HepG2 (cell line): ENCODE results near the gene WNT5B. TPM values are rescaled to one million over a fixed set of nuclear protein-coding genes. Genes with fewer than 3 reads are reported as not detected.

ENCODE experiments used
- ARID5B ChIP-seq: IDR thresholded peaks from 2 replicates; pipeline ENCODE4 v1.4.0; 2020; ENCODE audit warnings: mild to moderate bottlenecking, missing genetic modification reagents
- CREB1 ChIP-seq, 2 experiments: fragments of 450-650 bp in 1 of 2; IDR thresholded peaks; 2 replicates each; pipeline ENCODE4 v1.6.1; 2016 to 2017; ENCODE audit warnings: control low read depth in 1 of 2, mild to moderate bottlenecking in 1 of 2, missing compliant biosample characterization in 1 of 2, missing genetic modification characterization in 1 of 2
- ERF ChIP-seq: IDR thresholded peaks from 2 replicates; pipeline ENCODE4 v1.6.1; 2018; ENCODE audit warnings: missing biosample characterization, missing genetic modification reagents
- HNF4G ChIP-seq, 2 experiments: sonication (generic) in 1 of 2; formaldehyde crosslinking in 1 of 2; IDR thresholded peaks; 2 replicates each; pipeline versions ENCODE4 v1.4.0 to v1.6.1; 2011 to 2020; ENCODE audit warnings: borderline replicate concordance in 2 of 2, low read depth in 2 of 2, mild to moderate bottlenecking in 2 of 2, low read length in 1 of 2, missing genetic modification reagents in 1 of 2, moderate library complexity in 1 of 2
- NCOA1 ChIP-seq: sonication (generic); formaldehyde crosslinking; IDR thresholded peaks from 2 replicates; pipeline ENCODE4 v1.9.0; 2021; ENCODE audit warnings: missing genetic modification reagents
- SALL1 ChIP-seq: sonication (generic); formaldehyde crosslinking; IDR thresholded peaks from 2 replicates; pipeline ENCODE4 v1.8.0; 2022; ENCODE audit warnings: mild to moderate bottlenecking, missing genetic modification reagents
- SIX1 ChIP-seq: sonication (generic); formaldehyde crosslinking; IDR thresholded peaks from 2 replicates; pipeline ENCODE4 v1.4.0; 2020; ENCODE audit warnings: missing genetic modification reagents, borderline replicate concordance
- ZBTB25 ChIP-seq: IDR thresholded peaks from 2 replicates; pipeline ENCODE4 v1.6.1; 2018; ENCODE audit warnings: missing genetic modification reagents
- ZKSCAN5 ChIP-seq: sonication (generic); formaldehyde crosslinking; IDR thresholded peaks from 2 replicates; pipeline ENCODE4 v1.5.1; 2020; ENCODE audit warnings: mild to moderate bottlenecking, missing genetic modification reagents
- ZNF10 ChIP-seq: sonication (generic); formaldehyde crosslinking; IDR thresholded peaks from 2 replicates; pipeline ENCODE4 v1.4.0; 2020; ENCODE audit warnings: mild to moderate bottlenecking, low read depth, missing genetic modification reagents, borderline replicate concordance
- ZNF24 ChIP-seq: fragments of 450-650 bp; IDR thresholded peaks from 2 replicates; pipeline ENCODE4 v1.6.1; 2017; ENCODE audit warnings: antibody characterized with exemption, mild to moderate bottlenecking
- ZNF530 ChIP-seq: sonication (generic); formaldehyde crosslinking; IDR thresholded peaks from 2 replicates; pipeline ENCODE4 v1.5.0; 2020; ENCODE audit warnings: low read depth, mild to moderate bottlenecking, missing genetic modification reagents
- ZNF652 ChIP-seq: IDR thresholded peaks from 2 replicates; pipeline ENCODE4 v1.6.1; 2016; ENCODE audit warnings: low read depth, borderline replicate concordance
- ZNF691 ChIP-seq: sonication (generic); formaldehyde crosslinking; IDR thresholded peaks from 2 replicates; pipeline ENCODE4 v1.4.0; 2020; ENCODE audit warnings: missing genetic modification reagents, low read depth, mild to moderate bottlenecking, borderline replicate concordance
- polyA plus RNA-seq, 8 experiments: library from polyadenylated mRNA; depleted of rRNA in 3 of 8; stranded (reverse) in 7 of 8; unstranded in 1 of 8; fragments of >200 nt; fragmentation: Illumina TruSeq in 4 of 8; extraction: Trizol in 4 of 8; gene quantifications; 2 replicates each; pipeline versions ENCODE4 v1.2.1 to v1.2.3, GENCODE V29; 2011 to 2016; ENCODE audit warnings: low read depth in 4 of 8, missing spikeins in 1 of 8, mixed read lengths in 1 of 8; ENCODE audit not compliant: insufficient read depth in 1 of 8
- total RNA-seq, 5 experiments: library from RNA; depleted of rRNA; stranded (reverse); fragments of >200 nt; fragmentation: Illumina TruSeq; extraction: Trizol; gene quantifications; 2 replicates each; pipeline ENCODE4 v1.2.3, GENCODE V29; 2016; ENCODE audit warnings: low read depth in 1 of 5
- TF ChIP-seq, protein P1 (sequence below): IDR thresholded peaks from 2 replicates; pipeline ENCODE4 v1.6.1; 2018; ENCODE audit warnings: missing genetic modification reagents, mild to moderate bottlenecking, missing compliant biosample characterization
- TF ChIP-seq, protein P2 (sequence below): sonication (generic); formaldehyde crosslinking; IDR thresholded peaks from 2 replicates; pipeline ENCODE4 v1.5.0; 2020; ENCODE audit warnings: missing genetic modification reagents
- TF ChIP-seq, protein P3 (sequence below): sonication (generic); formaldehyde crosslinking; IDR thresholded peaks from 2 replicates; pipeline ENCODE4 v1.5.0; 2020; ENCODE audit warnings: mild to moderate bottlenecking, missing genetic modification reagents

WNT5B gene
- total and polyA plus RNA-seq, 2 of the 13 experiments (the other 11 are each of a cell fraction or from before 2014, with no cell fraction given), result 0.04 TPM; not detected in 1

DNA sequence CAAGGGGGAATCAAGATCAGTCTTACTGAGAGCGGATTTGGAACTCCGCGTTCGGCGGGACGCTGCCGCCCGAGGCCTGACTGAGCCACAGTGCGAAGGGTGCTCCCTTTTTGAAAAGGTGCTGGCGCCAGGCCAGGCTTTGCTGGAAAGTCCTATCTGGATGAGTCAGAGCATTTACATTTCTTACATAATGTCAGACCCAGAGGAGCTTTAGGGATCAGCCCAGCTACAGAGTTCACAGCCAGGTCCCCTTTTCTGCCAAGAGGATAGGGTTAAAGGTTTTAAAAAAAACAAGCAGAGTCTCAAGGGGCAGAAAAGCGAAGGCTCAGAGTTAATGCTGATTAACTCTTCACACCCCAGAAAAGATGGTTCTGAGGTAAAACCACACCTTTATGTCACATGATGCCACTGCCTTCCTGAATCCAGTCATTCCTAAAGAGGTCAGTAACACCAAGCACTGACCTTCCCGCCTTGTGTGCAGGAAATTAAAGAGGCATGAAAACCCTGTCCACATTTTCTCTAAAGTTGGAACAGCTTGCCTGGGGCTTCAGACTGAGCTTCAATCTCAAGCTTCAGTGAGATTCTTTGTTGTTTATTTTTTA, 22.9 kb upstream of the WNT5B start (continued):
- TF ChIP-seq HNF4G (IDR thresholded peaks at IDR 0.05; ENCODE audit: borderline replicate concordance, low read depth, low read length), result peak; percentile 19; the same call in 1 of the 2 replicates
- TF ChIP-seq HNF4G (CRISPR knock-in tag; IDR thresholded peaks at IDR 0.05; ENCODE audit: borderline replicate concordance, low read depth), result no peak
- TF ChIP-seq, protein P1, sequence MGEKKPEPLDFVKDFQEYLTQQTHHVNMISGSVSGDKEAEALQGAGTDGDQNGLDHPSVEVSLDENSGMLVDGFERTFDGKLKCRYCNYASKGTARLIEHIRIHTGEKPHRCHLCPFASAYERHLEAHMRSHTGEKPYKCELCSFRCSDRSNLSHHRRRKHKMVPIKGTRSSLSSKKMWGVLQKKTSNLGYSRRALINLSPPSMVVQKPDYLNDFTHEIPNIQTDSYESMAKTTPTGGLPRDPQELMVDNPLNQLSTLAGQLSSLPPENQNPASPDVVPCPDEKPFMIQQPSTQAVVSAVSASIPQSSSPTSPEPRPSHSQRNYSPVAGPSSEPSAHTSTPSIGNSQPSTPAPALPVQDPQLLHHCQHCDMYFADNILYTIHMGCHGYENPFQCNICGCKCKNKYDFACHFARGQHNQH (CRISPR knock-in tag), result peak; percentile 62; the same call in 1 of the 2 replicates
- TF ChIP-seq ZNF691 (CRISPR knock-in tag), result no peak
- 0 out of 2 replicates have a peak, but pooled peaks have one; percentile 46 for TF ChIP-seq SIX1 (CRISPR knock-in tag)
- peak; percentile 82 for TF ChIP-seq ARID5B (CRISPR knock-in tag)
- TF ChIP-seq CREB1 (IDR thresholded peaks at IDR 0.05), result no peak
- TF ChIP-seq CREB1 (CRISPR knock-in tag; IDR thresholded peaks at IDR 0.05), result no peak
- no peak for TF ChIP-seq NCOA1
- no peak for TF ChIP-seq ZNF530 (CRISPR knock-in tag)
- no peak for TF ChIP-seq ZNF10
- TF ChIP-seq, protein P2, sequence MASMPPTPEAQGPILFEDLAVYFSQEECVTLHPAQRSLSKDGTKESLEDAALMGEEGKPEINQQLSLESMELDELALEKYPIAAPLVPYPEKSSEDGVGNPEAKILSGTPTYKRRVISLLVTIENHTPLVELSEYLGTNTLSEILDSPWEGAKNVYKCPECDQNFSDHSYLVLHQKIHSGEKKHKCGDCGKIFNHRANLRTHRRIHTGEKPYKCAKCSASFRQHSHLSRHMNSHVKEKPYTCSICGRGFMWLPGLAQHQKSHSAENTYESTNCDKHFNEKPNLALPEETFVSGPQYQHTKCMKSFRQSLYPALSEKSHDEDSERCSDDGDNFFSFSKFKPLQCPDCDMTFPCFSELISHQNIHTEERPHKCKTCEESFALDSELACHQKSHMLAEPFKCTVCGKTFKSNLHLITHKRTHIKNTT (CRISPR knock-in tag), result no peak
- no peak for TF ChIP-seq ZNF24
- TF ChIP-seq ZBTB25, result peak; percentile 67; the same call in 1 of the 2 replicates
- 0 out of 2 replicates have a peak, but pooled peaks have one; percentile 35 for TF ChIP-seq ERF (CRISPR knock-in tag)
- TF ChIP-seq ZNF652 (CRISPR knock-in tag), result peak; percentile 93
- TF ChIP-seq SALL1 (CRISPR knock-in tag), result peak; percentile 62
- TF ChIP-seq ZKSCAN5 (CRISPR knock-in tag), result no peak
- TF ChIP-seq, protein P3, sequence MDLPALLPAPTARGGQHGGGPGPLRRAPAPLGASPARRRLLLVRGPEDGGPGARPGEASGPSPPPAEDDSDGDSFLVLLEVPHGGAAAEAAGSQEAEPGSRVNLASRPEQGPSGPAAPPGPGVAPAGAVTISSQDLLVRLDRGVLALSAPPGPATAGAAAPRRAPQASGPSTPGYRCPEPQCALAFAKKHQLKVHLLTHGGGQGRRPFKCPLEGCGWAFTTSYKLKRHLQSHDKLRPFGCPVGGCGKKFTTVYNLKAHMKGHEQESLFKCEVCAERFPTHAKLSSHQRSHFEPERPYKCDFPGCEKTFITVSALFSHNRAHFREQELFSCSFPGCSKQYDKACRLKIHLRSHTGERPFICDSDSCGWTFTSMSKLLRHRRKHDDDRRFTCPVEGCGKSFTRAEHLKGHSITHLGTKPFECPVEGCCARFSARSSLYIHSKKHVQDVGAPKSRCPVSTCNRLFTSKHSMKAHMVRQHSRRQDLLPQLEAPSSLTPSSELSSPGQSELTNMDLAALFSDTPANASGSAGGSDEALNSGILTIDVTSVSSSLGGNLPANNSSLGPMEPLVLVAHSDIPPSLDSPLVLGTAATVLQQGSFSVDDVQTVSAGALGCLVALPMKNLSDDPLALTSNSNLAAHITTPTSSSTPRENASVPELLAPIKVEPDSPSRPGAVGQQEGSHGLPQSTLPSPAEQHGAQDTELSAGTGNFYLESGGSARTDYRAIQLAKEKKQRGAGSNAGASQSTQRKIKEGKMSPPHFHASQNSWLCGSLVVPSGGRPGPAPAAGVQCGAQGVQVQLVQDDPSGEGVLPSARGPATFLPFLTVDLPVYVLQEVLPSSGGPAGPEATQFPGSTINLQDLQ (CRISPR knock-in tag), result no peak
